GM23338 (cell line): ENCODE results near the gene LCTL. TPM values are rescaled to one million over a fixed set of nuclear protein-coding genes. Genes with fewer than 3 reads are reported as not detected.

Experiments
- ATAC-seq: fragments of 200-7000 bp; cut with Tn5 transposase; 3 replicates; pipeline ENCODE4 v1.9.1; 2020
- DNase-seq: peaks from one replicate; pipeline ENCODE4 v3.0.0-alpha.2; 2015; ENCODE audit warnings: low spot score
- H2AFZ ChIP-seq: fragments of 200-600 bp; sonication (generic); 2 replicates; pipeline ENCODE4 v1.8.0; 2016; ENCODE audit warnings: antibody characterized with exemption, mild to moderate bottlenecking, moderate library complexity
- H3F3A ChIP-seq: fragments of 200-600 bp; sonication (generic); replicated peaks from 2 replicates; pipeline ENCODE4 v1.8.0; 2017; ENCODE audit warnings: antibody characterized with exemption, mixed run types, low read depth
- H3K27ac ChIP-seq: fragments of 200-600 bp; sonication (generic); 2 replicates; pipeline ENCODE4 v1.6.1; 2016; ENCODE audit warnings: low read depth
- H3K27me3 ChIP-seq: fragments of 200-600 bp; sonication (generic); 2 replicates; pipeline ENCODE4 v1.8.0; 2016; ENCODE audit warnings: mild to moderate bottlenecking, mixed run types, moderate library complexity; ENCODE audit not compliant: insufficient read depth
- H3K36me3 ChIP-seq: fragments of 200-600 bp; sonication (generic); 2 replicates; pipeline ENCODE4 v1.8.0; 2016; ENCODE audit warnings: mild to moderate bottlenecking; ENCODE audit not compliant: insufficient read depth
- H3K4me1 ChIP-seq: fragments of 200-600 bp; sonication (generic); 2 replicates; pipeline ENCODE4 v1.8.0; 2016; ENCODE audit warnings: mild to moderate bottlenecking, moderate library complexity; ENCODE audit not compliant: insufficient read depth
- H3K4me2 ChIP-seq: fragments of 200-600 bp; sonication (generic); 2 replicates; pipeline ENCODE4 v1.7.1; 2017; ENCODE audit warnings: mixed run types
- H3K4me3 ChIP-seq: fragments of 200-600 bp; sonication (generic); 2 replicates; pipeline ENCODE4 v1.6.1; 2016; ENCODE audit warnings: mixed run types
- H3K79me2 ChIP-seq: fragments of 200-600 bp; sonication (generic); replicated peaks from 2 replicates; pipeline ENCODE4 v1.8.0; 2017; ENCODE audit warnings: mild to moderate bottlenecking; ENCODE audit not compliant: insufficient read depth
- H3K9me2 ChIP-seq: fragments of 200-600 bp; sonication (generic); 2 replicates; pipeline ENCODE4 v1.8.0; 2017; ENCODE audit not compliant: insufficient read depth
- H4K20me1 ChIP-seq: fragments of 200-600 bp; sonication (generic); replicated peaks from 2 replicates; pipeline ENCODE4 v1.8.0; 2017; ENCODE audit warnings: mild to moderate bottlenecking; ENCODE audit not compliant: insufficient read depth
- H3K27ac Mint-ChIP-seq: 2 replicates; pipeline ENCODE4 v1.8.0; 2020; ENCODE audit warnings: inconsistent platforms, mild to moderate bottlenecking, moderate library complexity, mixed read lengths
- H3K27me3 Mint-ChIP-seq: 3 replicates; pipeline ENCODE4 v1.8.0; 2022; ENCODE audit warnings: low read depth, mild to moderate bottlenecking, moderate library complexity, mixed read lengths, inconsistent platforms; ENCODE audit not compliant: insufficient read depth, poor library complexity
- H3K36me3 Mint-ChIP-seq: 3 replicates; pipeline ENCODE4 v1.8.0; 2021; ENCODE audit warnings: low read depth, mild to moderate bottlenecking, inconsistent platforms, moderate library complexity, mixed read lengths
- H3K4me1 Mint-ChIP-seq: 3 replicates; pipeline ENCODE4 v1.8.0; 2020; ENCODE audit warnings: mild to moderate bottlenecking, inconsistent platforms, mixed read lengths
- H3K4me3 Mint-ChIP-seq: 3 replicates; pipeline ENCODE4 v1.8.0; 2021; ENCODE audit warnings: moderate library complexity, mild to moderate bottlenecking, inconsistent platforms, mixed read lengths
- H3K9me3 Mint-ChIP-seq: 3 replicates; pipeline ENCODE4 v1.8.0; 2020; ENCODE audit warnings: moderate library complexity, mild to moderate bottlenecking, inconsistent platforms, mixed read lengths
- CREB1 ChIP-seq: fragments of 250-450 bp; sonication (Bioruptor Pico); IDR thresholded peaks from 2 replicates; pipeline ENCODE4 v1.5.0; 2020; ENCODE audit warnings: low read depth, mild to moderate bottlenecking, moderate library complexity
- CTCF ChIP-seq, 2 experiments: fragments of 200-600 bp in 1 of 2; sonication (generic) in 1 of 2; conservative IDR thresholded peaks; 2 replicates each; pipeline versions ENCODE4 v1.5.1 to v1.6.1; 2016 to 2017; ENCODE audit warnings: antibody characterized with exemption in 2 of 2, low read depth in 2 of 2, mild to moderate bottlenecking in 2 of 2, moderate library complexity in 1 of 2
- ETS1 ChIP-seq: IDR thresholded peaks from 2 replicates; pipeline ENCODE4 v1.6.1; 2016; ENCODE audit warnings: antibody characterized with exemption
- EZH2 ChIP-seq: fragments of 200-600 bp; sonication (generic); IDR thresholded peaks from one replicate; pipeline ENCODE4 v1.8.0; 2017; ENCODE audit warnings: antibody characterized with exemption, mild to moderate bottlenecking, low read depth; ENCODE audit not compliant: unreplicated experiment
- EZH2phosphoT487 ChIP-seq: fragments of 200-600 bp; sonication (generic); IDR thresholded peaks from one replicate; pipeline ENCODE4 v1.8.1; 2018; ENCODE audit warnings: antibody characterized with exemption; ENCODE audit not compliant: unreplicated experiment
- JUNB ChIP-seq: IDR thresholded peaks from one replicate; pipeline ENCODE4 v1.6.1; 2016; ENCODE audit warnings: antibody characterized with exemption; ENCODE audit not compliant: unreplicated experiment
- NANOG ChIP-seq: IDR thresholded peaks from 2 replicates; pipeline ENCODE4 v1.6.1; 2016; ENCODE audit warnings: antibody characterized with exemption, borderline replicate concordance
- POLR2AphosphoS5 ChIP-seq: IDR thresholded peaks from 2 replicates; pipeline ENCODE4 v1.6.1; 2016; ENCODE audit warnings: antibody characterized with exemption, low read depth
- REST ChIP-seq: IDR thresholded peaks from one replicate; pipeline ENCODE4 v1.6.1; 2018; ENCODE audit warnings: antibody characterized with exemption; ENCODE audit not compliant: unreplicated experiment
- STAT1 ChIP-seq: IDR thresholded peaks from one replicate; pipeline ENCODE4 v1.6.1; 2016; ENCODE audit warnings: antibody characterized with exemption; ENCODE audit not compliant: unreplicated experiment
- ZNF114 ChIP-seq: fragments of 250-450 bp; sonication (Bioruptor Pico); IDR thresholded peaks from 2 replicates; pipeline ENCODE4 v1.5.0; 2020; ENCODE audit warnings: mild to moderate bottlenecking, moderate library complexity
- ZNF331 ChIP-seq: fragments of 250-450 bp; sonication (Bioruptor Pico); IDR thresholded peaks from 2 replicates; pipeline ENCODE4 v1.5.0; 2020; ENCODE audit warnings: low read depth, mild to moderate bottlenecking, moderate library complexity
- polyA plus RNA-seq: library from polyadenylated mRNA; unstranded; fragments of >200 nt; fragmentation: Nextera tagmentation; extraction: Ambion mirVana; gene quantifications from 2 replicates; pipeline ENCODE4 v1.2.1, GENCODE V29; 2016
- total RNA-seq: library from RNA; depleted of rRNA; stranded (reverse); fragments of >200 nt; shearing (Covaris generic); gene quantifications from 2 replicates; pipeline ENCODE4 v1.2.3, GENCODE V29; 2014
- TF ChIP-seq, protein P1 (sequence below): fragments of 250-450 bp; sonication (Bioruptor Pico); IDR thresholded peaks from 2 replicates; pipeline ENCODE4 v1.5.0; 2020; ENCODE audit warnings: mild to moderate bottlenecking, moderate library complexity

The LCTL gene
- total and polyA plus RNA-seq, 2 experiments from 2014 or later = 2.3 to 5.6 TPM

- Mint-ChIP-seq H3K27me3 (peaks cover 7% of the 10 kb centered on the region), H3K27ac (no peak overlapping the region), H3K9me3 (no peaks in the 10 kb centered on the region), H3K4me3 (no peak overlapping the region), H3K36me3 (no peaks in the 10 kb centered on the region), H3K4me1 (no peaks in the 10 kb centered on the region; the same call in 2 of the 3 replicates)
- Histone ChIP-seq H3K79me2 (no peaks in the 10 kb centered on the region), H3K27ac (no peak overlapping the region), H3K4me2 (no peak overlapping the region), H3K27me3 (no peaks in the 10 kb centered on the region), H3K36me3 (no peaks in the 10 kb centered on the region), H3K9me2 (no peaks in the 10 kb centered on the region), H4K20me1 (no peaks in the 10 kb centered on the region), H3K4me1 (peaks cover 5% of the 10 kb centered on the region; the same call in 1 of the 2 replicates), H3F3A (no peaks in the 10 kb centered on the region), H3K4me3 (no peak overlapping the region), H2AFZ (no peak overlapping the region)
- DNase-seq = no peak
- TF ChIP-seq CTCF (conservative IDR thresholded peaks at IDR 0.05; ENCODE audit: low read depth in 2 of 2) = no peak
- TF ChIP-seq EZH2phosphoT487 = no peak
- no peak for TF ChIP-seq EZH2
- TF ChIP-seq, protein P1, sequence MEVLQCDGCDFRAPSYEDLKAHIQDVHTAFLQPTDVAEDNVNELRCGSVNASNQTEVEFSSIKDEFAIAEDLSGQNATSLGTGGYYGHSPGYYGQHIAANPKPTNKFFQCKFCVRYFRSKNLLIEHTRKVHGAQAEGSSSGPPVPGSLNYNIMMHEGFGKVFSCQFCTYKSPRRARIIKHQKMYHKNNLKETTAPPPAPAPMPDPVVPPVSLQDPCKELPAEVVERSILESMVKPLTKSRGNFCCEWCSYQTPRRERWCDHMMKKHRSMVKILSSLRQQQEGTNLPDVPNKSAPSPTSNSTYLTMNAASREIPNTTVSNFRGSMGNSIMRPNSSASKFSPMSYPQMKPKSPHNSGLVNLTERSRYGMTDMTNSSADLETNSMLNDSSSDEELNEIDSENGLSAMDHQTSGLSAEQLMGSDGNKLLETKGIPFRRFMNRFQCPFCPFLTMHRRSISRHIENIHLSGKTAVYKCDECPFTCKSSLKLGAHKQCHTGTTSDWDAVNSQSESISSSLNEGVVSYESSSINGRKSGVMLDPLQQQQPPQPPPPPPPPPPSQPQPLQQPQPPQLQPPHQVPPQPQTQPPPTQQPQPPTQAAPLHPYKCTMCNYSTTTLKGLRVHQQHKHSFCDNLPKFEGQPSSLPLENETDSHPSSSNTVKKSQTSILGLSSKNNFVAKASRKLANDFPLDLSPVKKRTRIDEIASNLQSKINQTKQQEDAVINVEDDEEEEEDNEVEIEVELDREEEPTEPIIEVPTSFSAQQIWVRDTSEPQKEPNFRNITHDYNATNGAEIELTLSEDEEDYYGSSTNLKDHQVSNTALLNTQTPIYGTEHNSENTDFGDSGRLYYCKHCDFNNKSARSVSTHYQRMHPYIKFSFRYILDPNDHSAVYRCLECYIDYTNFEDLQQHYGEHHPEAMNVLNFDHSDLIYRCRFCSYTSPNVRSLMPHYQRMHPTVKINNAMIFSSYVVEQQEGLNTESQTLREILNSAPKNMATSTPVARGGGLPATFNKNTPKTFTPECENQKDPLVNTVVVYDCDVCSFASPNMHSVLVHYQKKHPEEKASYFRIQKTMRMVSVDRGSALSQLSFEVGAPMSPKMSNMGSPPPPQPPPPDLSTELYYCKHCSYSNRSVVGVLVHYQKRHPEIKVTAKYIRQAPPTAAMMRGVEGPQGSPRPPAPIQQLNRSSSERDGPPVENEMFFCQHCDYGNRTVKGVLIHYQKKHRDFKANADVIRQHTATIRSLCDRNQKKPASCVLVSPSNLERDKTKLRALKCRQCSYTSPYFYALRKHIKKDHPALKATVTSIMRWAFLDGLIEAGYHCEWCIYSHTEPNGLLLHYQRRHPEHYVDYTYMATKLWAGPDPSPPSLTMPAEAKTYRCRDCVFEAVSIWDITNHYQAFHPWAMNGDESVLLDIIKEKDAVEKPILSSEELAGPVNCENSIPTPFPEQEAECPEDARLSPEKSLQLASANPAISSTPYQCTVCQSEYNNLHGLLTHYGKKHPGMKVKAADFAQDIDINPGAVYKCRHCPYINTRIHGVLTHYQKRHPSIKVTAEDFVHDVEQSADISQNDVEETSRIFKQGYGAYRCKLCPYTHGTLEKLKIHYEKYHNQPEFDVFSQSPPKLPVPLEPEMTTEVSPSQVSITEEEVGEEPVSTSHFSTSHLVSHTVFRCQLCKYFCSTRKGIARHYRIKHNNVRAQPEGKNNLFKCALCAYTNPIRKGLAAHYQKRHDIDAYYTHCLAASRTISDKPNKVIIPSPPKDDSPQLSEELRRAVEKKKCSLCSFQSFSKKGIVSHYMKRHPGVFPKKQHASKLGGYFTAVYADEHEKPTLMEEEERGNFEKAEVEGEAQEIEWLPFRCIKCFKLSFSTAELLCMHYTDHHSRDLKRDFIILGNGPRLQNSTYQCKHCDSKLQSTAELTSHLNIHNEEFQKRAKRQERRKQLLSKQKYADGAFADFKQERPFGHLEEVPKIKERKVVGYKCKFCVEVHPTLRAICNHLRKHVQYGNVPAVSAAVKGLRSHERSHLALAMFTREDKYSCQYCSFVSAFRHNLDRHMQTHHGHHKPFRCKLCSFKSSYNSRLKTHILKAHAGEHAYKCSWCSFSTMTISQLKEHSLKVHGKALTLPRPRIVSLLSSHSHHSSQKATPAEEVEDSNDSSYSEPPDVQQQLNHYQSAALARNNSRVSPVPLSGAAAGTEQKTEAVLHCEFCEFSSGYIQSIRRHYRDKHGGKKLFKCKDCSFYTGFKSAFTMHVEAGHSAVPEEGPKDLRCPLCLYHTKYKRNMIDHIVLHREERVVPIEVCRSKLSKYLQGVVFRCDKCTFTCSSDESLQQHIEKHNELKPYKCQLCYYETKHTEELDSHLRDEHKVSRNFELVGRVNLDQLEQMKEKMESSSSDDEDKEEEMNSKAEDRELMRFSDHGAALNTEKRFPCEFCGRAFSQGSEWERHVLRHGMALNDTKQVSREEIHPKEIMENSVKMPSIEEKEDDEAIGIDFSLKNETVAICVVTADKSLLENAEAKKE (CRISPR knock-in tag) = no peak
- TF ChIP-seq POLR2AphosphoS5 = no peak
- TF ChIP-seq ZNF114 (CRISPR knock-in tag) = no peak
- TF ChIP-seq CREB1 (CRISPR knock-in tag) = no peak
- no peak for TF ChIP-seq REST
- no peak for TF ChIP-seq JUNB
- no peak for TF ChIP-seq ETS1
- no peak for TF ChIP-seq STAT1
- TF ChIP-seq ZNF331 (CRISPR knock-in tag) = no peak
- TF ChIP-seq NANOG = no peak
- ATAC-seq = no peak
These were observed 43.1 kb upstream of the LCTL start for GRCh38 chr15:66608881-66609280.
